Retina (tissue), 1 donor: Measurements from ENCODE around the gene ANKRD13C.

ENCODE experiments used
- DNase-seq: peaks from one replicate; pipeline ENCODE4 v3.0.0-alpha.2; 2016

The ANKRD13C gene

GRCh38 chr1:70210820-70211219 is 143.7 kb downstream of the ANKRD13C start:
- no peak for DNase-seq
